SU-DHL-6 (cell line): Measurements from ENCODE around the gene MEX3D.

Experiments
- CTCF ChIP-seq: fragments of 200-600 bp; sonication (generic); IDR thresholded peaks from one replicate; pipeline ENCODE4 v1.5.1; 2017; ENCODE audit warnings: antibody characterized with exemption, mild to moderate bottlenecking, low read length, moderate library complexity; ENCODE audit not compliant: insufficient read depth, poor library complexity, severe bottlenecking
- EZH2phosphoT487 ChIP-seq: fragments of 200-600 bp; sonication (generic), shearing (Covaris generic); conservative IDR thresholded peaks from 2 replicates; pipeline ENCODE4 v1.6.1; 2018; ENCODE audit warnings: mild to moderate bottlenecking, antibody characterized with exemption, low read length, moderate library complexity, mixed read lengths

- TF ChIP-seq CTCF (no peak), EZH2phosphoT487 (no peak)
Measured at GRCh38 chr19:1505991-1506881, 61.9 kb downstream of the MEX3D start.
